ENCODE results near the gene DSC2. TPM values are rescaled to one million over a fixed set of nuclear protein-coding genes. Genes with fewer than 3 reads are reported as not detected.

The DSC2 gene
- total and polyA plus RNA-seq, 2 donors (not counting 3 experiments of a cell fraction or from before 2014, with no cell fraction given), result under 0.01 TPM; not detected in 1

- Histone ChIP-seq H3K79me2 (ENCODE audit: control insufficient read depth, insufficient read depth, low read length) (no peaks in the 10 kb centered on the region), H3K4me3 (replicated peaks in 1 of 3; ENCODE audit: insufficient read depth in 1 of 3, low read depth in 1 of 3, low read length in 3 of 3) (no peak overlapping the region), H3K9me1 (replicated peaks; ENCODE audit: control insufficient read depth, extremely low read depth, insufficient read depth, low read length) (no peaks in the 10 kb centered on the region), H3K36me3 (ENCODE audit: control insufficient read depth in 2 of 2, extremely low read depth in 1 of 2, insufficient read depth in 2 of 2, low read length in 2 of 2) (no peaks in the 10 kb centered on the region), H3K4me2 (ENCODE audit: insufficient read depth, low read length) (no peak overlapping the region), H3K4me1 (ENCODE audit: control insufficient read depth, extremely low read depth, insufficient read depth, low read length) (no peaks in the 10 kb centered on the region), H2AFZ (ENCODE audit: low read depth, low read length) (no peak overlapping the region), H3K27ac (ENCODE audit: insufficient read depth, low read depth, low read length) (no peak overlapping the region), H3K9me3 (replicated peaks; ENCODE audit: control insufficient read depth, insufficient read depth, low read length) (no peaks in the 10 kb centered on the region), H4K20me1 (replicated peaks; ENCODE audit: control insufficient read depth, extremely low read depth, insufficient read depth, low read length) (no peaks in the 10 kb centered on the region), H3K9ac (replicated peaks; ENCODE audit: extremely low read depth, insufficient read depth, low read length) (no peak overlapping the region), H3K27me3 (ENCODE audit: control insufficient read depth in 2 of 2, insufficient read depth in 2 of 2, low read length in 2 of 2) (no peaks in the 10 kb centered on the region)
- intact Hi-C loops (cut with micrococcal nuclease), result no loop called here
- DNase-seq (ENCODE audit: low read depth, low spot score) (no peak), FAIRE-seq (no peak)
- CTCF ChIA-PET, result no interaction called here
- POLR2A ChIA-PET, result no interaction called here
- no TSS peak for BruUV-seq (replicated peaks)
- dilution Hi-C loops (cut with MboI; ENCODE audit: extremely low pct_ligation_motif_present, low sequenced_read_pairs), result no loop called here
- no peak for TF ChIP-seq POLR2A (IDR thresholded peaks at IDR 0.05; ENCODE audit: low read depth, low read length)
- TF ChIP-seq EZH2 (IDR thresholded peaks at IDR 0.05; ENCODE audit: borderline replicate concordance, low read depth, low read length, severe bottlenecking), result no peak
- TF ChIP-seq FOS (IDR thresholded peaks at IDR 0.05; ENCODE audit: borderline replicate concordance, insufficient read depth, low read length), result no peak
- no peak for TF ChIP-seq POLR2AphosphoS5 (IDR thresholded peaks at IDR 0.05; ENCODE audit: insufficient read depth, low read depth, low read length)
- no peak for TF ChIP-seq CTCF (IDR thresholded peaks at IDR 0.05; ENCODE audit: extremely low read depth in 1 of 2, insufficient read depth in 1 of 2, low read depth in 1 of 2, low read length in 2 of 2)
- no peak for TF ChIP-seq GATA2 (IDR thresholded peaks at IDR 0.05; ENCODE audit: insufficient read depth, insufficient read length, low read depth, low read length)
- TF ChIP-seq, protein P1, sequence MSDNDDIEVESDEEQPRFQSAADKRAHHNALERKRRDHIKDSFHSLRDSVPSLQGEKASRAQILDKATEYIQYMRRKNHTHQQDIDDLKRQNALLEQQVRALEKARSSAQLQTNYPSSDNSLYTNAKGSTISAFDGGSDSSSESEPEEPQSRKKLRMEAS (IDR thresholded peaks at IDR 0.05; ENCODE audit: insufficient read depth, insufficient read length), result no peak
- TF ChIP-seq MYC (IDR thresholded peaks at IDR 0.05; ENCODE audit: low read depth, low read length), result no peak
- no peak for TF ChIP-seq JUN (IDR thresholded peaks at IDR 0.05; ENCODE audit: borderline replicate concordance, insufficient read depth, insufficient read length, low read depth)
Observed at GRCh38 chr18:31091350-31091749, 10.9 kb downstream of the DSC2 start.
